Measurements from ENCODE around the gene TLE7.

TLE7 gene

GRCh38 chr16:71448274-71448866 is 6.5 kb upstream of the TLE7 start:
- no peak overlapping the region for H3K4me3 ChIP-seq (ENCODE audit: low read depth, low read length)
- DNase-seq (ENCODE audit: low read depth) = no peak
- no peak for TF ChIP-seq MYC (IDR thresholded peaks at IDR 0.05; ENCODE audit: low read depth, low read length)
- TF ChIP-seq, protein P1, sequence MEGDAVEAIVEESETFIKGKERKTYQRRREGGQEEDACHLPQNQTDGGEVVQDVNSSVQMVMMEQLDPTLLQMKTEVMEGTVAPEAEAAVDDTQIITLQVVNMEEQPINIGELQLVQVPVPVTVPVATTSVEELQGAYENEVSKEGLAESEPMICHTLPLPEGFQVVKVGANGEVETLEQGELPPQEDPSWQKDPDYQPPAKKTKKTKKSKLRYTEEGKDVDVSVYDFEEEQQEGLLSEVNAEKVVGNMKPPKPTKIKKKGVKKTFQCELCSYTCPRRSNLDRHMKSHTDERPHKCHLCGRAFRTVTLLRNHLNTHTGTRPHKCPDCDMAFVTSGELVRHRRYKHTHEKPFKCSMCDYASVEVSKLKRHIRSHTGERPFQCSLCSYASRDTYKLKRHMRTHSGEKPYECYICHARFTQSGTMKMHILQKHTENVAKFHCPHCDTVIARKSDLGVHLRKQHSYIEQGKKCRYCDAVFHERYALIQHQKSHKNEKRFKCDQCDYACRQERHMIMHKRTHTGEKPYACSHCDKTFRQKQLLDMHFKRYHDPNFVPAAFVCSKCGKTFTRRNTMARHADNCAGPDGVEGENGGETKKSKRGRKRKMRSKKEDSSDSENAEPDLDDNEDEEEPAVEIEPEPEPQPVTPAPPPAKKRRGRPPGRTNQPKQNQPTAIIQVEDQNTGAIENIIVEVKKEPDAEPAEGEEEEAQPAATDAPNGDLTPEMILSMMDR (IDR thresholded peaks at IDR 0.05; ENCODE audit: low read depth, low read length) = no peak
- no peak for TF ChIP-seq MAX (IDR thresholded peaks at IDR 0.05; ENCODE audit: low read depth, low read length)
- TF ChIP-seq POLR2A (IDR thresholded peaks at IDR 0.05; ENCODE audit: extremely low read depth, insufficient read length) = no peak

DNA sequence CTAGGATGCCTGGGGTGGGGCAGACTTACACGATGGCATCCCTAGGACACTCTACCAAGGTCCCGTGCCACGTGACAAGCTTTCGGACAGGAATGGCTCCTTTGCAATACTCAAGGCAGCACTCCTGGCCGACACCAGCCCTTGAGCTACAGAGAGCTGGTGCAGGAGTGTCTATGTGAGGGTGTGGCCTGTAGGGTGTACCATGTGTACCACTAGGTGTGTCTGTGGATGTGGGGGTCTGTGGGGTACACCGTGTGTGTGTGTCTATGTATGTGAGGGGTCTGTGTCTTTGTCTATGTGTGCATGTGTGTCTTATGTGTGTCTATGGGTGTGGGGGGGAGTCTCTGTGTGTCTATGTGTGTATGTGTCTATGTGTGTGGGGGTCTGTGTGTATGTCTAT is 1.9 kb upstream of the TLE7 start:
- DNase-seq (ENCODE audit: low read depth) = no peak

GRCh38 chr16:71441348-71442050 is 355 bp downstream of the TLE7 start:
- TF ChIP-seq MAX (IDR thresholded peaks at IDR 0.05; ENCODE audit: low read depth, low read length) = no peak
- TF ChIP-seq, protein P1 (IDR thresholded peaks at IDR 0.05; ENCODE audit: low read depth, low read length) = no peak
- no peak for TF ChIP-seq POLR2A (IDR thresholded peaks at IDR 0.05; ENCODE audit: extremely low read depth, insufficient read length)
- TF ChIP-seq MYC (IDR thresholded peaks at IDR 0.05; ENCODE audit: low read depth, low read length) = no peak
- DNase-seq (ENCODE audit: low read depth) = no peak
- no peak overlapping the region for H3K4me3 ChIP-seq (ENCODE audit: low read depth, low read length)

More for the DNA sequence above, 1.9 kb upstream of the TLE7 start:
- no peak overlapping the region for H3K4me3 ChIP-seq (ENCODE audit: low read depth, low read length)
- TF ChIP-seq, protein P1 (IDR thresholded peaks at IDR 0.05; ENCODE audit: low read depth, low read length) = no peak
- TF ChIP-seq MYC (IDR thresholded peaks at IDR 0.05; ENCODE audit: low read depth, low read length) = no peak
- no peak for TF ChIP-seq MAX (IDR thresholded peaks at IDR 0.05; ENCODE audit: low read depth, low read length)
- TF ChIP-seq POLR2A (IDR thresholded peaks at IDR 0.05; ENCODE audit: extremely low read depth, insufficient read length) = no peak

DNA sequence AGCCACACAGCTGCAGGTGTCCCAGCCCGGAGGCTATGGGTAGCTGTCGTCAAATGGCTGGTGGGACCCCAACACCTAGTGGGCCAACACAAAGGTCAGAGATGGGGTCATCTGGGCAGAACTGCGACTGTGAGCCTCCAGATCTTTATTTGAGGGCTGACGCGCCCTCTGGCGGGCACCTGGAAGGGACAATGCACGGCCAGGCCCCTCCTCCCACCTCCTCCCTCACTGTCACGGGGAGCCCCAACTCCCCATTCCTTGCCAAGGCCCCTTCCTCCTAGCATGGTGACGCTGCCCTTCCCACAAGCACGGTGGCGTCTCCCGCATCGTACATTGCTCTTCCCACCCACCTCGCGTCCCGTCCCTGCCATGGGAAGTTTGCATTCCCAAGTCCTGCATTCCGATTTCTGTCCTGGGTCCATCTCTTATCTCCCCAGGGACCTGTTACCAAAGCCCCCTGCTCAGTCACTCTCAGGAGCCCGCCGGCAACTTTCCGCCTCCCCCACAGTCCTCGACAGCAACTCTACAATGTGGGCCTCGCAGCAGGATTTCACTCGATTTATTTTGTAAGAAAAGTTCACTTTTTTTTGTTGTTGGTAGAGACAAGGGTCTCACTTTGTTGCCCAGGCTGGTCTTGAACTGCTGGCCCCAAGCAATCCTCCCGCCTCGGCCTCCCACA is 1.0 kb downstream of the TLE7 start:
- DNase-seq (ENCODE audit: low read depth) = peak; percentile 24
- TF ChIP-seq, protein P1 (IDR thresholded peaks at IDR 0.05; ENCODE audit: low read depth, low read length) = peak; percentile 67
- TF ChIP-seq POLR2A (IDR thresholded peaks at IDR 0.05; ENCODE audit: extremely low read depth, insufficient read length) (no peak), MAX (IDR thresholded peaks at IDR 0.05; ENCODE audit: low read depth, low read length) (no peak)
- no peak overlapping the region for H3K4me3 ChIP-seq (ENCODE audit: low read depth, low read length)

DNA sequence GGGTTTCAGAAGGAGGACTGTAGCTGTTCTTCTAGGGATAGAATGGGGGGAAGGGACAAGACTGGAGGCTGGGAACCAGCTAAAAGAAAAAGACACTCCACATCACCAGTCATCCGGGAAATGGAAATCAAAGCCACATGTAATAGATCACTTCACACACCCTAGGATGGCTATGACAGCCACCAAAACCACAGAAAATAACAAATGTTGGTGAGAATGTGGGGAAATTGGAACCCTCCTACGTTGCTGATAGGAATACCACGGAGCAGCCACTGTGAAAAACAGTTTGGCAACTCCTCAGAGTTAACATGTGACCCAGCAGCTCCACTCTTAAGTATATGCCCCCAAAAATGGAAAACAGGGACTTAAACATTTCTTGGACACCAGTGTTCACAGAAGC is 2.3 kb downstream of the TLE7 start:
- TF ChIP-seq POLR2A (IDR thresholded peaks at IDR 0.05; ENCODE audit: extremely low read depth, insufficient read length) (no peak), MAX (IDR thresholded peaks at IDR 0.05; ENCODE audit: low read depth, low read length) (no peak), MYC (IDR thresholded peaks at IDR 0.05; ENCODE audit: low read depth, low read length) (no peak)
- TF ChIP-seq, protein P1 (IDR thresholded peaks at IDR 0.05; ENCODE audit: low read depth, low read length) = no peak
- no peak overlapping the region for H3K4me3 ChIP-seq (ENCODE audit: low read depth, low read length)
- no peak for DNase-seq (ENCODE audit: low read depth)
